ENCODE data around the gene ACAA1.
"Not testable (repeated sequence)": the region's sequence is repeated elsewhere in the genome, so short reads cannot be mapped to it uniquely, and the experiment has no call there.

The ACAA1 gene

DNA sequence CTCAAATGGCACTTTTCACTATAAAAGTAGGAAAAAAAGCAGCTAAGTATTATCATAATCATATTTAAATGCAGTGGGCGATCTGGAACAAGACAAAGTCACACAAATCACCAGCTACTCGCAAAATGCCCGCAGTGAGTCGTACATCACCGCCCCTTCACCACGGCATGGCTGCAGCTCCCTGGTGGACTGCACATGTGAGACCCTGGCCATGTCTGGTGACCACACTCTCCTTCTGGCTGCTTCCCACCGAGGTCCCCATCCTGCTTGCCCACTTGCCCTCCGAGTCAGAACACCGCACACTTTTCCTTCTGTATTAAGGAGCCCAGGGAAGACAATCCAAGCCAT, 38.6 kb downstream of the ACAA1 start:
- DNase-seq, result no peak

DNA sequence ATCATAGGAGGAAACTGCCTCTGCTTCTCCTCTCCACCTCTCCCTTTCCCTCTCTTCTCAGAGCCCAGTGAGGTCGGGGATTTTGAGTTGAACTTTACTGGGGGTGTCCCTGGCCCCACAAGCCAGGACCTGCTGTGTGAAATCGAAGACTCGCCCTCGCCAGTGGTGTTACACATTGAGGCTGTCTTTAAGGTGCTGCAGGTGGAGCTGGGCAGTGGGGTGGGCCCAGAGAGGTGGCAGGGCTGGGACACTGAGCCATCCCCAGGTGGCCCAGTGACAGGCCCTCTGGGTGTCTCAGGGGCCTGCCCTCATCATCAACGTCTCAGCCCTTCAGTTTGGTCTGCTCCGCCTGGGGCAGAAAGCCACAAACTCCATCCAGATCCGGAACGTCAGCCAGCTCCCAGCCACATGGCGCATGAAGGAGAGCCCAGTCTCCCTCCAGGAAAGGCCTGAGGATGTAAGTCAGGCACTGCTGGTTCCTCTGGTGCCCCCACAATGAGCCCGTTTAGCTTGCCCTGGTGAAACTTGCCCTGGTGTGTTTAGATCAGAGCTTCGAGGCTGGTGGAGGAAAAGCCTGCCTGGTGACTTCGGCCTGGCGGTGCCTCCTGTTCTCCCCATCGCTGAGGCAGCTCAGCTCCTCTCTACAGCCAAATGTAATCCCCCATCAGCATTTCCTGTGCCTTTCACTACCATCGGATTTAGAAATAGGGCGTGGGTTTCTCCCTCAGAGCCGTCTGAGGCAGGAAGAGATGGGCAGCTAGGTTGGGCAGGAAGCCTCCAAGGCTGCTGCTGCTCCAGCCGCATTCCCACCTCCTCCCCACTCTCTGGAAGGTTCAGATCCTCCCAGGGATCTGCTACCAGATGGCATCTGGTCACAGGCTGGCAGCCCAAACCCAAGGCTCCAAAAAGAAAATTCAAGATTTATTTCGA, 39.2 kb downstream of the ACAA1 start:
- DNase-seq, result no peak

DNA sequence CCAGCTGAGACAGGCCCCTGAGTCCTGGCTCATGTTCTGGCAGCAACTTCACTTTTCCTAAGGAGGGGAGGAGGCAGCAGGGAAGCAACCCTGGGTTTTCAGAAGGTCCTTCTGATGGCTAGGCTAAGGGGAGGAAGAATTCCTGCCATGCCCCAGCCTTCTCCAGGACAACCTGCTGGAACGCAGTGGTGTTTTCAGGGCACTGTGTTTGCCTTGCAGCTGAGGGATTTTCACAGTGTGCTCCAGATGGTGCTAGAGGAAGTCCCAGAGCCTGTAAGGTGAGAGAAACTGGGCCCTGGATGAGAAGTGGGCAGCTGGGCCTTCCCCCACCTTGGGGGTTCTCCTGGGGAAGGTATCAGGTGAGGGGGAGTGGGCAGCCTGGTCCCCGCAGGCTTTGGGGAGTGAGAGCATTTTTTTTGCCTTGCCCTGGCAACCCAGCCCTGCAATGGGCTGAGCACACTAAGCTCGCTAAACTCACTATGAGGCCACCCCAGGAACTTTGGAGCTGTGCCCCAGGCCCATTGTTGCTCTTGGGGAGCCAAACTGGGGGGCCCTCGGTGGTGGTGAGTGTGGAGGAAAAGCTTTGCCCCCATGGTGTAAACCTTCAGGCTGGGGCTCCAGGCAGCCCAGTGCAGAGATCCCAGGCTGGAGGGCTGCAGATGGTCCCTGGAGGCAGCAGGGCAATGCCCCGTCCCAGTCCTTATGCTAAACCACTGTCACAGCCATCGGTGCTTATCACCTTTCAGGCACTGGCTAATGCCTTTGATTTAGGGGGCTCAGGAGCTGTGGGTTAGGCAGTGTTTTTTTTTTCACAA, 41.1 kb downstream of the ACAA1 start:
- no peak for DNase-seq

DNA sequence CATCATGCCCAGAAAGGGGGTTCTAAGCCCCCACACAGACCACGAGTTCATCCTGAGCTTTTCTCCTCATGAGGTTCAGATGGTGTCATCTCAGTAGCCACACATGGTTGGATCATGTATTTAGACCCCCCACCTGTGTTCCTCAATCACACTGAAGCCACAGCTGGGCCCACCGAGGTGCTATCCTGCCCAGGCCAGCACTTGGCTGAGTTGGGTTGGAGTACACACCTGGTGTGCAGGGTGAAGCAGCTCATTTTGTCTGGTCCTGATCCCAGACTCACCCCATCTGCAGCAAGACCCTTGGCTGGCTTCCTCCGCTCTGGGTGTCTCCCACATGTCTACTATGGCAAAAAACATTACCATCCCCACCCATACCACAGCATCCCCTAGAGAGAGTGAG, 41.9 kb downstream of the ACAA1 start:
- DNase-seq, result no peak

DNA sequence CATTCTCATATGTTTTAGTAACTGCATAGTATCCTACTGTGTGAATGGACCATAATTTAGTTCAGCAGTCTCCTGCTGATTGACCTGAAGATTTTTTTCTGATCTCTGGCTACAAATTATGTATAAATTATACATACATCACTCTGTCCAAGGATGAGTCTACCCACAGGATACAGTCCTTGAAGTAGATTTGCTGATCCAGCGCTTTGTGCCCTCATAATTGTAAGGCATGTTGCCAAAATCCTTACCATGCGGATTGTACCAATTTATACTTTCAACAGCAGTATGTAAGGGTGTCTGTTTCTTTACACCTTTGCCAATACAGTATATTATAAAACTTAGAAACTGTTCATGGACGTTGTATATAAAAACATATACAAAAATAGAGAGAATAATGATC, 46.5 kb downstream of the ACAA1 start:
- no peak for DNase-seq

DNA sequence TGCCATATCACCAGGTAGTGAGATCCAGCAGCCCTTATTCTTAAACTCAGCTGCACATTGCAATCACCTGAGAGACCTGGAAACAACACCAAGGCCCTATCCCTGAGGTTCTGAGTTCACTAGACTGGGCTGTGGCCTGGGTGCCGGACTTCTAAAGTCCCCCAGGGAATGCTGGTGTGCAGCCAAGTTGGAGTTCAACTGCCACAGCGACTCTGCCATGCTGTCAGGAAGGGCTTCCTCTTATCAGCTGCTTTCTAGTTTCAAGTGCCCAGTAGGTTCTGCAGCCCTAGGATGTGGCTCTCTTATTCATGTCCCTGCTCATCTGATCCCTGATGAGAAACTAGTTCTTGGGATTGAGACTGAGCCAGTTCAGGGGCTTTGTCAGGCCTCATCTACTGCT, 47.8 kb downstream of the ACAA1 start:
- no peak for DNase-seq

DNA sequence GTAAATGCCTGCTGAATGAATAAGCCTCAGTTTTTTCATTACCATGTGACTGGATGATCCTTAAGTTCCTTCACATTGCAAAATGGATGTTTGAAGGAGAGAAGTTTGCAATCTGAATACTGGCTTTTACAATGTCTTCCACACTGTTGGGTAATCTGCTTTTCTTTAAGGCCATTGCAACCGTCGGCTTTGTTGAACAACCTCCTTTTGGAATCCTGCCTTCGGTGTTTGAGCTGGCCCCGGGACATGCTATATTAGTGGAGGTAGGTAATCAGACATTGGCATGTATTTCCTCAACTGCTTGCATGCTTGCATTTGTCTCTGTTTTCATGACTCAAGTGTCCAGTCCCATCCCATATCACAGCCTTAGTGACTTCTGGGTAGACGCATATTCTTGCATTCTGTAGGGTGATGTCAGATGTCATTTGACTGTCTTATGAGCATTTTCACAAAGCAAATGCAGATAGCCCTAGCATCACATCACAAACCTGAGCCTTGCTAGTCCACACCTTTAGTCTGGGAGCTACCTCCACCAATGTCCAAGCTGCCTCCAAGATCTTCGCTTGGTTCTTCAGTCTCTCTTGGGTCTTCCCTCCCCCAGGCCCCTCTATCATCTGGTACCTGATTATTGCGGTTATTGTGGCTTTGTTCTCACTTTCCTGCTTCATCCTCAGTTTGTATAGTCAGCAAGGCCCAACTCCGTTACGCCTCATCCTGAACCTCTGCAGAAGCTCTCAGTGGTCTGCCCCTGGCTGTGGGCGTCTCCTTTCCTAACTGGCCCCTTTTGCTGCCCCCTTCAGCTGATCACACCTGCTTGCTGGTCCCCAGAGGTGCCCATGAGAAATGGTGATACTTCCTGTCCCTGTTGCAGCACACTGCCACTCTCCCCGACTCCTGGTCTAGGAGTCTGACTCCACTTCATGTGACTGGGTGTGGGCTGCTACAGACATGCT, 48.5 kb downstream of the ACAA1 start:
- DNase-seq, result no peak

DNA sequence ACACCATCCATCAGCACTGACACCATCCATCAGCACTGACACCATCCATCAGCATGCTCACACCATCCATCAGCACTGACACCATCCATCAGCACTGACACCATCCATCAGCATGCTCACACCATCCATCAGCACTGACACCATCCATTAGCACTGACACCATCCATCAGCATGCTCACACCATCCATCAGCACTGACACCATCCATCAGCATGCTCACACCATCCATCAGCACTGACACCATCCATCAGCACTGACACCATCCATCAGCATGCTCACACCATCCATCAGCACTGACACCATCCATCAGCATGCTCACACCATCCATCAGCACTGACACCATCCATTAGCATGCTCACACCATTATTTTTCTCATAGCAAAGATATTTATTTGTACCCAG, 49.6 kb downstream of the ACAA1 start:
- DNase-seq, result not testable (repeated sequence)

DNA sequence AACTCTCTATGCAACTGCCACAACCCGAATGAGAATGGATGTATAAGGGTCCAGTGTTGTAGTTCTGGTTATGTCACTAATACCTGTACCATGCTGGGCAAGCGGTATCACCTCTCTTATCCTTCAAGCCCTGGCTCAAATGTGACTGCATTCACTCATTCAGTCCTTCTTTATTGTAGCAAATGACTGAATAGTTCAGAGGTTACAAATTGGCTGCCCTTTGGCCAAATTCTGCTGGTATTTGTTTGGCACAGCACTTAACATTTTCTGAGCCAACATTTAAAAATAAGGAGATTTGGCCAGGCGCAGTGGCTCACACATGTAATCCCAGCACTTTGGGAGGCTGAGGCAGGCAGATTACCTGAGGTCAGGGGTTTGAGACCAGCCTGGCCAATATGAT, 50.4 kb downstream of the ACAA1 start:
- no peak for DNase-seq

DNA sequence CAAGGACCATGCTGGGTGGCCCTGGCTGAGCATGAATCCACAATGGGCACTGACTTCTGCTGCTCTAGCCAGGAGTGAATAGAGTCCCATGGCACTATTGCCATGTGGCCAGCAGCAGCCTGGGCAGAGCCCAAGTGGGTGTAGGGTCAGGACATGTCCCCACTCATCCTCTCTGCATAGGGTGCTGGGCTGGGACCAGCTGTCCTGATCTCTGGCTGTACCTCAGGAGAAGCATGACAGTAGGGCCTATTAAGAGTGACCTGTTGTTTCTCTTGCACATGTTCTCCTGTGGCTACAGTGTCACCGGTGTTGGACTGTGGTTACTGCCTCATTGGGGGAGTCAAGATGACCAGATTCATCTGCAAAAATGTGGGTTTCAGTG, 51.0 kb downstream of the ACAA1 start:
- no peak for DNase-seq

DNA sequence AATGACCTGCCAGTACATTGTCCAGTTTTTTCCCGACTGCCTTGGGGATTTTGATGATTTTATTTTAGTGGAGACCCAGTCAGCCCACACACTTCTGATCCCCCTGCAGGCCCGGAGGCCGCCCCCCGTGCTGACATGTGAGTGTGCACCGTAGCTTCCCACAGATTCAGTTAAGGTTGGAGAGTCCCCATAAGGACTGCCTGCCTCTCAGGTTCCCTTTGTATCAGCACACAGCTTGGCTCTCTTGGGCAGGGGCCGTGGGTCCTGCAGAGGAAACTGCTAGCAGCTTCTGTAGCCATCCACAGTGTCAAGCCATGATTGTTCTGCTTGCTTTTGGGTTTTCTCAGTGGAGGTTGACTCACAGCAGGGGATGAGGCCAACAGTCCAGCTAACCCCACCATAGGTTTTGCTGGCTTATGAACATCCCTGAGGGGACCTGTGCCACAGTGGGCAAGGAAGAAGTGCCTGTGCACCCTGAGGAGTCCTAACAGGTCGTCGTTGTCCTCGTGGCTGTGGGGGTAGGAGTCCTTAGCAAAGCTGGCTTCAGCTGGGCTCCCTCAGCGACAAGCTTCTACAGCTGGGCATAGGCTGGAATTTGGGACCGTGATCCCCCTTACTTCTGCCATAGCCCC, 51.5 kb downstream of the ACAA1 start:
- no peak for DNase-seq

DNA sequence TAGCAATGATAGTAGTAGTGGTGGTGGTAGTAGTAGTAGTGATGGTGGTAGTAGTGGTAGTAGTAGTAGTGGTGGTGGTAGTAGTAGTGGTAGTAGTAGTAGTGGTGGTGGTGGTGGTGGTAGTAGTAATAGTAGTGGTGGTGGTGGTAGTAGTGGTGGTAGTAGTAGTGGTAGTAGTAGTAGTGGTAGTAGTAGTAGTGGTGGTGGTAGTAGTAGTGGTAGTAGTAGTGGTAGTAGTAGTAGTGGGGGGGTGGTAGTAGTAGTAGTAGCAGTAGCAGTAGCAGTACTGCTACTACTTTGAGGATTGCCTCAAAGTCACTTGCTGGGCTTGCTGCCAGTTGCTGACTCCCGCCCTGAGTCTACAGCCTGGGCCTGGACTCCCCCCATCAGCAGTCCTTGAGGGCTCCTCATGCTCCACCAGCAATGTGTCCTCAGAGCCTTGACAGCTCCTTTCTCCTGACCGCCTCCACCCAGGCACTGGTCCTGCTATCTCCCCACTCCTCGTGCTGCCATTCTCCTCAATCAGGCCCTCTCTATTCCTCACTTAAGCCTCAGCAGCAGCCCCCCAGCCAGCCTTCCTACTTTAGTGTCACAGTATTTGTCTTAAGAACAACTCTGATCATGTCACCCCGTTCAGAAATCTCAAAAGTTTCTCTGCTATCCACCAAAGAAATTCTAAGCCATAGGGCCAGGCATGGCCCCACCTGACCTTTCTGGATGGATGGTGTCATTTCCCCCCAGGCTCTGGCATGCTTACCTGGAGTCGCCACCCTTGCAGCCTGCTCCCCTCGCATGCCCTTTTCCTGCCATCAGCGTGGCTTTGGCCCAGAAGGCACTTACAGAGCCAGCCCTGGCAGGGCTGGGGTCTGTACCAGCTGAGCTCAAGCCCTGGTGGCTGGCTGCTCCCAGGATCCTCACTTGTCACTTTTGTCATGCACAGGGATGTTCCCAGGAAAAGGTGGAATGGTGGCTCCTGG, 52.3 kb downstream of the ACAA1 start:
- peak; percentile 16 for DNase-seq

DNA sequence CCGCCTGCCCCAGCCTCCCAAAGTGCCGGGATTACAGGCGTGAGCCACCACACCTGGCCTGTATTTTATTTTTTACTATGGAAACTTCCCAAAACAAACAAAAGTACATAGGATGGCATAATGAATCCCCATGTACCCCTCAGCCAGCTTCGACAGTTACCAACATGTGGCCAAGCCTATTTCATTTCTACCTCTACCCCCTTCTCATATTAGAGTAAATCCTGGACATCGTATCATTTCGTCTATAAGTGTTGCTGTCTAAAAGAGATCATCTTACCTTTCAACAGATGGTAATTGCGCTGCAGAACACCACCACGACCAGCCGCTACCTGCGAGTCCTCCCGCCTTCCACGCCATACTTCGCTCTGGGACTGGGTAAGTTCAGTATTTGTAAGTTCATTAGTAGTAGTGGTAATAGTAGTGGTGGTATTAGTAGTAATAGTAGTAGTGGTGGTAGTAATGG, 53.0 kb downstream of the ACAA1 start:
- no peak for DNase-seq

DNA sequence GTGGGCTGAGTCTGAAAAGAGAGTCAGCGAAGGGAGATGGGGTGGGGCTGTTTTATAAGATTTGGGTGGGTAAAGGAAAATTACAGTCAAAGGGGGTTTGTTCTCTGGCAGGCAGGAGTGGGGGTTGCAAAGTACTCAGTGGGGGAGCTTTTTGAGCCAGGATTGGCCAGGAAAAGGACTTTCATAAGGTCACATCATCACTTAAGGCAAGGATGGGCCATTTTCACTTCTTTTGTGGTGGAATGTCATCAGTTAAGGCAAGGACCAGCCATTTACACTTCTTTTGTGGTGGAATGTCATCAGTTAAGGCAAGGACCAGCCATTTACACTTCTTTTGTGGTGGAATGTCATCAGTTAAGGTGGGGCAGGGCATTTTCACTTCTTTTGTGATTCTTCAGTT, 53.7 kb downstream of the ACAA1 start:
- not testable (repeated sequence) for DNase-seq

DNA sequence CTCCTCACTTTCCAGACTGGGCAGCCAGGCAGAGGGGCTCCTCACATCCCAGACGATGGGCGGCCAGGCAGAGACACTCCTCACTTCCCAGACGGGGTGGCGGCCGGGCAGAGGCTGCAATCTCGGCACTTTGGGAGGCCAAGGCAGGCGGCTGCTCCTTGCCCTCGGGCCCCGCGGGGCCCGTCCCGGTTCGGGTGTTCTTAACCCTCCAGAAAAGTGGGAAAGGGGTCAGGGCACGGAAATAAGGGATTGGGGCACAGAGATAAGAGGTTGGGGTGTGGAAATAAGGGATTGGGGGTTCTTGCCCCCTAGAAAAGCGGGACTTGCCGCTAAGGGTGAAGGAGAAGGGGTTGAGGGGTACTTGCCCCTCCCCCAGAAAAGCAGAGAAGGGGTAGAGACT, 54.6 kb downstream of the ACAA1 start:
- DNase-seq, result not testable (repeated sequence)

DNA sequence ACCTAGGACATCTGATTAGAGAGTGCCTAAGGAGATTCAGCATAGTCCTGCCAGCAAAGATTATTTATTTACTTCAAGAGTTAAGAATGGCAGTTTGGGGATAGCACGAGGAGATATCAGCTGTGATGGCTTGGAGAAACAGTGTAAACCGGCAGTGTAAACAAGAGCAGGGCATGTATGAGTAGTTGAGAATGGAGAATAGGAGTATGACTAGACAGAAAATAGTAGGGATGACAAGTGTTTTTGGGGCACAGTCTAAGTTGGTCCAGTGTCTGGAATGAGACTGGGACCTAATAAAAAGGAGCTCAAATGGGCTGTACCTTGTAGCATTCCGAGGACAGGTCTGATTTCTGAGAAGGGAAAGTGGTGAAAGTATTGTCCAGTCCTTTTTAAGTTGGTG, 59.9 kb downstream of the ACAA1 start:
- DNase-seq, result not testable (repeated sequence)
